ENCODE data around the gene CCDC107.
"Not testable (repeated sequence)": the region's sequence is repeated elsewhere in the genome, so short reads cannot be mapped to it uniquely, and the experiment has no call there.

The CCDC107 gene

DNA sequence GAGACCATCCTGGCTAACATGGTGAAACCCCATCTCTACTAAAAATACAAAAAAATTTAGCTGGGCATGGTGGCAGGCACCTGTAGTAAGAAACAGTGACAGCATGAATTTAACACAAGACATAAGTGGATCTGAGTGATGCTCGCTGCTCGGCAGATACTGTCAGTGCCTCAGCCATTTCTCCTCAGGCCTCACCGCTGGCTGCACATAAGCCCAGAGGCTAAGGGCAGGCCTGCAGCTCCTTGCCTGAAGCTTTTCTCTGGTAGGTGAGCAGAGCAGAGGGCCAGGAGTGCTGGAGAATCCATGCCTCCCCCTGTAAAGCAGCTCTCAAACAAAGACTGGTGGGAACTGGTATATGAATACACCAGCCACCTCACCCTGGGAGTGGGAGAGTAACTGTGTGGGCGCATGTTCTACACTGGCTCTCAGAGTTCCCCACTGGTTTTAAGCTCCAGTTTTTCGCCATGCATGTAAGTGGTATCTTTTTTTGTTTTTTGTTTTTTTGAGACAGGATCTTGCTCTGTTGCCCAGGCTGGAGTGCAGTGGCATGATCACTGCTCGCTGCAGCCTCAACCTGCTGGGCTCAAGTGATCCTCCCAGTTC lies 29.6 kb upstream of the CCDC107 start:
- DNase-seq (ENCODE audit: low spot score) = no peak
- no peak overlapping the region for H3K27ac ChIP-seq
- H3K4me3 ChIP-seq = no peak overlapping the region
- TF ChIP-seq, protein P1, sequence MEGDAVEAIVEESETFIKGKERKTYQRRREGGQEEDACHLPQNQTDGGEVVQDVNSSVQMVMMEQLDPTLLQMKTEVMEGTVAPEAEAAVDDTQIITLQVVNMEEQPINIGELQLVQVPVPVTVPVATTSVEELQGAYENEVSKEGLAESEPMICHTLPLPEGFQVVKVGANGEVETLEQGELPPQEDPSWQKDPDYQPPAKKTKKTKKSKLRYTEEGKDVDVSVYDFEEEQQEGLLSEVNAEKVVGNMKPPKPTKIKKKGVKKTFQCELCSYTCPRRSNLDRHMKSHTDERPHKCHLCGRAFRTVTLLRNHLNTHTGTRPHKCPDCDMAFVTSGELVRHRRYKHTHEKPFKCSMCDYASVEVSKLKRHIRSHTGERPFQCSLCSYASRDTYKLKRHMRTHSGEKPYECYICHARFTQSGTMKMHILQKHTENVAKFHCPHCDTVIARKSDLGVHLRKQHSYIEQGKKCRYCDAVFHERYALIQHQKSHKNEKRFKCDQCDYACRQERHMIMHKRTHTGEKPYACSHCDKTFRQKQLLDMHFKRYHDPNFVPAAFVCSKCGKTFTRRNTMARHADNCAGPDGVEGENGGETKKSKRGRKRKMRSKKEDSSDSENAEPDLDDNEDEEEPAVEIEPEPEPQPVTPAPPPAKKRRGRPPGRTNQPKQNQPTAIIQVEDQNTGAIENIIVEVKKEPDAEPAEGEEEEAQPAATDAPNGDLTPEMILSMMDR (IDR thresholded peaks at IDR 0.05) = no peak

GRCh38 chr9:35629597-35629996 lies 28.5 kb upstream of the CCDC107 start:
- no peak overlapping the region for H3K4me3 ChIP-seq
- no peak overlapping the region for H3K27ac ChIP-seq
- TF ChIP-seq, protein P1 (IDR thresholded peaks at IDR 0.05) = no peak
- DNase-seq (ENCODE audit: low spot score) = no peak

GRCh38 chr9:35635730-35636129 lies 22.4 kb upstream of the CCDC107 start:
- no peak overlapping the region for H3K4me3 ChIP-seq
- TF ChIP-seq, protein P1 (IDR thresholded peaks at IDR 0.05) = no peak
- H3K27ac ChIP-seq = no peak overlapping the region
- no peak for DNase-seq (ENCODE audit: low spot score)

DNA sequence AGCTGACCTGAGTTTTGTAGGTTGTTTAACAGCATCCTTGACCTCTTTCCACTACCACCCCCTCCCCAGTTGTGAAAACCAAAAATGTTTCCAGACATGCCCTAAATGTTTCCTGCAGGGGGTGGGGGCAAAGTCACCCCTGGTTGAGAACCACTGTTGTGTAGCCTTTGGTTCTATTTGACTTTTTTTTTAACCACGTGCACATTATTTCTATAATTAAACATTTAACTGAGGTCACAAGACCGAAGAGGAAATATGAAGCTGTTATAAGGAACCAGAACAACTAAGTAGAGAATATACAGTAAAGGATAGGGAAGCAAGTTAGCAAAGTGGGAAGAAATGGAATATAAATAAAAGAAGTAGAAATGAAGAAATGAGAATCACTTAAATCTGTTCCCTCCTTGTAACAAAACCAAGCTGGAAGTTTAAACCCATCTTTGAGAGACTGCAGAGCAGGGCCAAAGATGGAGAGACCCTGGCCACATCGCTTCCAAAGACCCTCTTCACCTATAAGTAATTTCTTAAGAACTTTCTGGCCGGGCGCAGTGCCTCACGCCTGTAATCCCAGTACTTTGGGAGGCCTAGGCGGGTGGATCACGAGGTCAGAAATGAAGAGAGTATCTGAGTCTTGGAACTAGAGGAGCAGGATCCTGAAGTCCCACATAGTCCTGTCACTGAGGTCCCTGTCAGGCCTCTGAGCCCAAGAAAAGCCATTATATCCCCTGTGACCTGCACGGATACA lies 21.8 kb upstream of the CCDC107 start:
- peak overlapping the region in 1 of 2 donors; percentile 60 for H3K27ac ChIP-seq
- no peak for DNase-seq (ENCODE audit: low spot score)
- TF ChIP-seq, protein P1 (IDR thresholded peaks at IDR 0.05) = no peak

DNA sequence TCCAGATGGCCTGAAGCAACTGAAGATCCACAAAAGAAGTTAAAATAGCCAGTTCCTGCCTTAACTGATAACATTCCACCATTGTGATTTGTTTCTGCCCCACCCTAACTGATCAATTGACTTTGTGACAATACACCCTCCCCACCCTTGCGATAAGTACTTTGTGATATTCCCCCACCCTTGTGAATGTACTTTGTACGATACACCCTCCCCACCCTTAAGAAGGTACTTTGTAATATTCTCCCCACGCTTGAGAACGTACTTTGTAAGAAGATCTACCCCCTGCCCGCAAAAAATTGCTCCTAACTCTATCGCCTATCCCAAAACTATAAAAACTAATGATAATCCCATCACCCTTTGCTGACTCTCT lies 21.2 kb upstream of the CCDC107 start:
- not testable (repeated sequence) for H3K4me3 ChIP-seq; DNase-seq (ENCODE audit: low spot score)
- peak overlapping the region in 1 of 2 donors; percentile 60 for H3K27ac ChIP-seq

More for the DNA sequence above, 21.8 kb upstream of the CCDC107 start:
- H3K4me3 ChIP-seq = no peak overlapping the region

DNA sequence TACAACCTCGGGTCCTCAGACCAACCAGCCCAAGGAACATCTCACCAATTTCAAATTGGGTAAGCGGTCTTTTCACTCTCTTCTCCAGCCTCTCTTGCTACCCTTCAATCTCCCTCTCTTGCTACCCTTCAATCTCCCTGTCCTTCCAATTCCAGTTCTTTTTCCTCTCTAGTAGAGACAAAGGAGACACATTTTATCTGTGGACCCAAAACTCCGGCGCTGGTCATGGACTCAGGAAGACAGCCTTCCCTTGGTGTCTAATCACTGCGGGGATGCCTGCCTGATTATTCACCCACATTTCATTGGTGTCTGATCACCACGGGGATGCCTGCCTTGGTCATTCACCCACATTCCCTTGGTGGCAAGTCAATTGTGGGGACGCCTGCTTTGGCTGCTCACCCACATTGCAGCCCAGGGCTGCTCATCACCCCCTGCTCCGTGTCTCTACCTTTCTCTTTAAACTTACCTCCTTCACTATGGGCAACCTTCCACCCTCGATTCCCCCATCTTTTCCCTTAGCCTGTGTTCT lies 20.6 kb upstream of the CCDC107 start:
- H3K27ac ChIP-seq; DNase-seq (ENCODE audit: low spot score): not testable (repeated sequence)

GRCh38 chr9:35638751-35639150 lies 19.3 kb upstream of the CCDC107 start:
- not testable (repeated sequence) for H3K27ac ChIP-seq; DNase-seq (ENCODE audit: low spot score); H3K4me3 ChIP-seq

More for the DNA sequence above, 20.6 kb upstream of the CCDC107 start:
- not testable (repeated sequence) for H3K4me3 ChIP-seq

- H3K4me3 ChIP-seq; DNase-seq (ENCODE audit: low spot score); H3K27ac ChIP-seq: not testable (repeated sequence)
Measured at GRCh38 chr9:35639225-35639624, 18.9 kb upstream of the CCDC107 start.

DNA sequence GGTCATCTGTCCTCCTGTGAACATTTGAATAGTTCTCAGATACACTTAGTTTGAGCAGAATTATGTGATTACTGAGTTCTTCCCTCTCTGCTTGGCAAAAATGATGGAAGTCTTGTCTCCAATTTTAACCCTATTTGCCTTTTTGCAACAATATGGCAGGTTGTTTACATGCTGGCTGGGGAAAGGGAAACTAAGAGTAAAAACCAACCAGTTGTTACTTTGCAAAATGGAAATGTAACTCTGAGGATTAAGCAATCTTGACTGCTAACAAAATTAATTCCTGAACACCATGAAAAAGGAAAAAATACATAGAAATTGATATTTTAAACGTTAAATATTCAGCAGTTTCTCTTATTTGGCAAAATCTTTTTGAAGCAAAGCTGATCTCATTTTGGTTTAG lies 18.5 kb upstream of the CCDC107 start:
- H3K27ac ChIP-seq = no peak overlapping the region
- DNase-seq (ENCODE audit: low spot score) = no peak
- H3K4me3 ChIP-seq = no peak overlapping the region
- TF ChIP-seq, protein P1 (IDR thresholded peaks at IDR 0.05) = no peak

DNA sequence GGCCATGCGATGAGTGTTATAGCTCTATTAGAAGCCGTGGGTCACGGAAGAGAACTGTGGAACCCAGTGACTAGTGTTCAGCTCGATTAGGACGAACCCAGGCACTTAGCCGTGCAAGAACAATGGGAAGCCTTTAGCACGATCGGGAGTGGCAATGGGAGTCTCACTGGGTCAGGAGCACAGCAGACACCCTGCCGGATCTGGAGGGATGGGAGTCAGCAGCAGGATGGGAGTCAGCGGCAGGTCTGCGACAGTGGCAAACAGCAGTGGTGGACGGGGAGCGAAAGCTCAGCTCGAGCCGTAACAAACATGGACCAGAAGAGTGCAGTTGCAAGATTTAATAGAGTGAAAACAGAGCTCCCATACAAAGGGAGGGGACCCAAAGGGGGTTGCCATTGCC lies 17.7 kb upstream of the CCDC107 start:
- not testable (repeated sequence) for H3K27ac ChIP-seq; H3K4me3 ChIP-seq; DNase-seq (ENCODE audit: low spot score)

- not testable (repeated sequence) for DNase-seq (ENCODE audit: low spot score); H3K4me3 ChIP-seq; H3K27ac ChIP-seq
Measured at GRCh38 chr9:35641478-35641877, 16.6 kb upstream of the CCDC107 start.

Data from coronary artery (tissue), 2 donors.